ENCODE results near the gene NUPR1. TPM values are rescaled to one million over a fixed set of nuclear protein-coding genes. Genes with fewer than 3 reads are reported as not detected.
"Not testable (repeated sequence)": the region's sequence is repeated elsewhere in the genome, so short reads cannot be mapped to it uniquely, and the experiment has no call there.

The NUPR1 gene
- total RNA-seq, 1 donor from 2014 or later, result 124 TPM

DNA sequence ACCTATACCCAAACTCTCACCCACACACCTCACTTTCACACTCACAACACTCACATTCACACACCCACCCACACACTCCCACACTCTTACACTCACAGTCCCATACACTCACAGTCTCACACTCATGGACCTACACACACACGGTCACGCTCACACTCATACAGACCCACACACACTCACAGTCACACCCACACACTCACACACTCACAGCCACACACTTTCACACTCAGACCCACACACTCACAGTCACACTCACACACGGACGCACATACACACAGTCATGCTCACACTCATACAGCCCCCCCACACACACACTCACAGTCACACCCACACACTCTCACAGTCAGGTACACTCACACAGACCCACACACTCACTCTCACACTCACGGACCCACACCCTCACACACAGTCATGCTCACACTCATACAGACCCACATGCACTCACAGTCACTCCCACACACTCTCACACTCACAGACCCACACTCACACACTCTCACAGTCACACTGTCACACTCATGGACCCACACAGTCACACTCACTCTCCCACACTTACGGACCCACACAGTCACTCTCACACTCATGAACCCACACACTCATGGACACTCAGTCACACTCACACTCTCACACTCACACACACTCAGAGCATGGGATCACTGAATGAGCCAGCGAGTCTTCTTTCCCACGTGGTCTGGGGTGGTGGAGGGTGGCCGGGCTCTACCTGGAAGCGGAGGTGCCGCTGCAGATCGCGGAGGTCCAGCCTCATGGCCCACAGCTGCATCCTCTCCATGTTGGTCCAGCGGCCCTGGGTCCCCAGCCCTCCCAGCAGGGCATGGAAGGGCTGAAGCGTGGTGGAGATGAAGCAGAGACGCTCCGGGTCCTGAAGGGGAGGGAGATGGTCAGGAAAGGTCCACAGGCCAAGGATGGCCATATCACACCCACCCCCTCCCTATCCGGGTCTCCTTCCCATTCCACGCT is 37.2 kb downstream of the NUPR1 start:
- no peak for DNase-seq (ENCODE audit: extremely low spot score, unreplicated experiment)
- Mint-ChIP-seq H3K27ac (ENCODE audit: unreplicated experiment) (no peak overlapping the region), H3K27me3 (ENCODE audit: unreplicated experiment) (peaks cover 14% of the 10 kb centered on the region), H3K9me3 (ENCODE audit: unreplicated experiment) (no peaks in the 10 kb centered on the region), H3K36me3 (ENCODE audit: unreplicated experiment) (no peaks in the 10 kb centered on the region), H3K4me3 (ENCODE audit: unreplicated experiment) (no peak overlapping the region), H3K4me1 (ENCODE audit: unreplicated experiment) (no peaks in the 10 kb centered on the region)
- TF ChIP-seq, protein P1, sequence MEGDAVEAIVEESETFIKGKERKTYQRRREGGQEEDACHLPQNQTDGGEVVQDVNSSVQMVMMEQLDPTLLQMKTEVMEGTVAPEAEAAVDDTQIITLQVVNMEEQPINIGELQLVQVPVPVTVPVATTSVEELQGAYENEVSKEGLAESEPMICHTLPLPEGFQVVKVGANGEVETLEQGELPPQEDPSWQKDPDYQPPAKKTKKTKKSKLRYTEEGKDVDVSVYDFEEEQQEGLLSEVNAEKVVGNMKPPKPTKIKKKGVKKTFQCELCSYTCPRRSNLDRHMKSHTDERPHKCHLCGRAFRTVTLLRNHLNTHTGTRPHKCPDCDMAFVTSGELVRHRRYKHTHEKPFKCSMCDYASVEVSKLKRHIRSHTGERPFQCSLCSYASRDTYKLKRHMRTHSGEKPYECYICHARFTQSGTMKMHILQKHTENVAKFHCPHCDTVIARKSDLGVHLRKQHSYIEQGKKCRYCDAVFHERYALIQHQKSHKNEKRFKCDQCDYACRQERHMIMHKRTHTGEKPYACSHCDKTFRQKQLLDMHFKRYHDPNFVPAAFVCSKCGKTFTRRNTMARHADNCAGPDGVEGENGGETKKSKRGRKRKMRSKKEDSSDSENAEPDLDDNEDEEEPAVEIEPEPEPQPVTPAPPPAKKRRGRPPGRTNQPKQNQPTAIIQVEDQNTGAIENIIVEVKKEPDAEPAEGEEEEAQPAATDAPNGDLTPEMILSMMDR (IDR thresholded peaks at IDR 0.05), result no peak

DNA sequence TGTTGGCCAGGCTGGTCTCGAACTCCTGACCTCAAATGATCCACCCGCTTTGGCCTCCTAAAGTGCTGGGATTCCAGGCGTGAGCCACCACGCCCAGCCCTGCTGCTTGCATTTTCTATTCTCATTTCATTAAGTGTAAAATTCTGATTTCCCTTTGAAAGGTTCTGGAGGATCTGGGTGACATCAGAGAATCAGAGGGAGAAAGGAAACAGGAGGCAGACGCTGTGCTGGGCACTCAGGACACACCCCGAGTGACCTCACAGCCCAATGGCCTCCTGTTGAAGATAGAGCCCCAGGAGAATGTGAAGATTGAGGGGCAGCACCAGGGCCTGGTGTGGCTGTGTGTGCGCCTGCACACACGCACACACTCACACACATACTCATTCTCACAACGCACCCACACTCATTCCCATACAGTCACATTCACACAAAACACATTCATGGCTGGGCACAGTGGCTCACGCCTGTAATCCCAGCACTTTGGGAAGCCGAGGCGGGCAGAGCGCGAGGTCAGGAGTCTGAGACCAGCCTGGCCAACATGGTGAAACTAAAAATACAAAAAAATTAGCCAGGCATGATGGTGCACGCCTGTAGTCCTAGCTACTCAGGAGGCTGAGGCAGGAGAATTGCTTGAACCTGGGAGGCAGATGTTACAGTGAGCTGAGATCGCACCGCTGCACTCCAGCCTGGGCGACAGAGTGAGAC is 38.1 kb downstream of the NUPR1 start:
- not testable (repeated sequence) for H3K9me3 Mint-ChIP-seq (ENCODE audit: unreplicated experiment); DNase-seq (ENCODE audit: extremely low spot score, unreplicated experiment); H3K4me3 Mint-ChIP-seq (ENCODE audit: unreplicated experiment); H3K36me3 Mint-ChIP-seq (ENCODE audit: unreplicated experiment); H3K4me1 Mint-ChIP-seq (ENCODE audit: unreplicated experiment); H3K27me3 Mint-ChIP-seq (ENCODE audit: unreplicated experiment); H3K27ac Mint-ChIP-seq (ENCODE audit: unreplicated experiment)

DNA sequence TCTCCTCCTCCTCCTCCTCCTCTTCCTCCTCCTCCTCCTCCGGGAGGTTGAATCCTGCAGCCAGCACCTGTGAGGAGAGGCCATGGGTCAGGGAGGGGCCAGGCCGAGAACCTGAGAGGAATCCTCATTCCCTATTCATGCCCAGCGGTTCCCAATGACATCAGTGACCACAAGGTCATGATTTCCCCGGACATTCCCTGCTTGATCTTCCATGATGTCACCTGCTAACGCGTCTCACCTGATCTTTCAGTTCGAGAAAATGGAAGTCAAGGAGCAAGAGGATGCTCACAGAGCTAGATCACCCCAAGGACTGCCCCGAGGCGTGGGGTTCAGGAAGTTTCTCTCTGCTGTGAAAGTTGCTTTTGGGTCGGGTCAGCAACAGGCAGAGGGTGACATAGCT is 38.9 kb downstream of the NUPR1 start:
- Mint-ChIP-seq H3K4me1 (ENCODE audit: unreplicated experiment) (no peaks in the 10 kb centered on the region), H3K9me3 (ENCODE audit: unreplicated experiment) (no peaks in the 10 kb centered on the region), H3K27ac (ENCODE audit: unreplicated experiment) (no peak overlapping the region), H3K27me3 (ENCODE audit: unreplicated experiment) (peaks cover 3% of the 10 kb centered on the region), H3K4me3 (ENCODE audit: unreplicated experiment) (no peak overlapping the region), H3K36me3 (ENCODE audit: unreplicated experiment) (no peaks in the 10 kb centered on the region)
- DNase-seq (ENCODE audit: extremely low spot score, unreplicated experiment), result no peak
- TF ChIP-seq, protein P1 (IDR thresholded peaks at IDR 0.05), result no peak

DNA sequence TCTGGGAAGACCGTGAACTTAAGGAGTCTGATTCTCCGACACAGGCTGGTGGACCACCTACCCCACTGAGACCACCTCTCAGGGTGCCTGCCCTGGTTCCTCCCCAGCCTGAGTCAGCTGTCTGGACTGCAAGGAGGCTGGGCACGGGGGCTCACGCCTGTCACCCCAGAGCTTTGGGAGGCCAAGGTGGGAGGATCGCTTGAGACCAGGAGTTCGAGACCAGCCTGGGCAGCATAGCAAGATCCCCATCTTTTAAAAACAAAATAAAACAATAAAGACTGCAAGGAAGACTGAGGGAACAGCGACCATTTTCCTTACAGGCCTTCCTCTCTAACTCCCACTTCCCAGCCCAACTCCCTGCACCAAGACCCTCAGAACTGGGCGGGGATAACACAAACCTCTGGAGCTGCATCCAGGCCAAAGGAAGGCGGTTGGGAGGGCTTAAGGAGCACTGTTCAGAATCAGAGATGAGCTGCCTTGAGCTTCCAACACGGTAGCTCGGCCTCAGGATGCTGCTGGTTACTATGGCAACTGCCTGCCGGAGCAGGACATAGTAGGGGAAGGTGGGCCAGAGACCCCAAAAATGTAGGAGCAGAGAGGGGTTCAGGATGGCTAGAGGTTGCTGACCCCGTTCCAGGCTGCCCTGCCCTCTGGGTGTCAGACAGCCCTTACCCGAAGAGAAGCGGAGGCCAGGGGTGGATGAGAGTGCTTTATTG is 40.0 kb downstream of the NUPR1 start:
- Mint-ChIP-seq H3K9me3 (ENCODE audit: unreplicated experiment) (no peaks in the 10 kb centered on the region), H3K27me3 (ENCODE audit: unreplicated experiment) (no peaks in the 10 kb centered on the region), H3K4me1 (ENCODE audit: unreplicated experiment) (no peaks in the 10 kb centered on the region), H3K36me3 (ENCODE audit: unreplicated experiment) (no peaks in the 10 kb centered on the region), H3K27ac (ENCODE audit: unreplicated experiment) (no peak overlapping the region), H3K4me3 (ENCODE audit: unreplicated experiment) (no peak overlapping the region)
- TF ChIP-seq, protein P1 (IDR thresholded peaks at IDR 0.05), result no peak
- no peak for DNase-seq (ENCODE audit: extremely low spot score, unreplicated experiment)

DNA sequence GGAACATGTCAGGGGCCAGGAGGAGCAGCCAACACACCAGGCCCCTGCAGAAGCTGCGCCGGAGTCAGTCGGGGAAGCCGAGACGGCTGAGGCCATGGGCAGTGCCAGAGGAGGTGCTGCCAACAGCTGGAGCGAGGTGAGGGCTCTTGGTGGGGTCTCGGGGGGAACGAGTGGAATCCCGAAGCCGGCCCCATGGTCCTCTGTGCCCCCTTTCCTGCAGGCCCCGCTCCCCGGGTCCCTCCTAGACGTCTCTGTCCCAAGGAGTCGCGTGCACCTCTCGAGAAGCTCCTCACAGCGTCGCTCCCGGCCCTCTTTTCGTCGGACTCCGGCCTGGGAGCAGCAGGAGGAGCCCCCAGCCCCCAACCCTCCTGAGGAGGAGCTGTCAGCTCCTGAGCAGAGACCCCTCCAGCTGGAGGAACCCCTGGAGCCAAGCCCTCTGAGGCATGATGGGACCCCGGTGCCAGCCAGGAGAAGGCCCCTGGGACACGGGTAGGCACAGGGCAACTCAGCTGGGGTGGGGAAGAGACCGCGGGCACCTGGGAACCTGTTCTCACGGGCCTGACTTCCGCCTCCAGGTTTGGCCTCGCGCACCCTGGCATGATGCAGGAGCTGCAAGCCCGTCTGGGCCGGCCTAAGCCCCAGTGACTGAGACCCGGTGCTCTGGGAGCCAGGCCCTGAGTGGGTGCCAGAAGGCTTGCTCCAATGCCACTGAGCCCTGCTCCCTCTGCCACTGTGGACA is 40.7 kb downstream of the NUPR1 start:
- H3K4me1 Mint-ChIP-seq (ENCODE audit: unreplicated experiment), result no peaks in the 10 kb centered on the region
- TF ChIP-seq, protein P1 (IDR thresholded peaks at IDR 0.05), result no peak
- no peak overlapping the region for H3K27ac Mint-ChIP-seq (ENCODE audit: unreplicated experiment)
- no peaks in the 10 kb centered on the region for H3K9me3 Mint-ChIP-seq (ENCODE audit: unreplicated experiment)
- H3K27me3 Mint-ChIP-seq (ENCODE audit: unreplicated experiment), result no peaks in the 10 kb centered on the region
- no peaks in the 10 kb centered on the region for H3K36me3 Mint-ChIP-seq (ENCODE audit: unreplicated experiment)
- no peak for DNase-seq (ENCODE audit: extremely low spot score, unreplicated experiment)
- H3K4me3 Mint-ChIP-seq (ENCODE audit: unreplicated experiment), result no peak overlapping the region
